Measurements from ENCODE around the gene TGFBR2.

TGFBR2 gene

DNA sequence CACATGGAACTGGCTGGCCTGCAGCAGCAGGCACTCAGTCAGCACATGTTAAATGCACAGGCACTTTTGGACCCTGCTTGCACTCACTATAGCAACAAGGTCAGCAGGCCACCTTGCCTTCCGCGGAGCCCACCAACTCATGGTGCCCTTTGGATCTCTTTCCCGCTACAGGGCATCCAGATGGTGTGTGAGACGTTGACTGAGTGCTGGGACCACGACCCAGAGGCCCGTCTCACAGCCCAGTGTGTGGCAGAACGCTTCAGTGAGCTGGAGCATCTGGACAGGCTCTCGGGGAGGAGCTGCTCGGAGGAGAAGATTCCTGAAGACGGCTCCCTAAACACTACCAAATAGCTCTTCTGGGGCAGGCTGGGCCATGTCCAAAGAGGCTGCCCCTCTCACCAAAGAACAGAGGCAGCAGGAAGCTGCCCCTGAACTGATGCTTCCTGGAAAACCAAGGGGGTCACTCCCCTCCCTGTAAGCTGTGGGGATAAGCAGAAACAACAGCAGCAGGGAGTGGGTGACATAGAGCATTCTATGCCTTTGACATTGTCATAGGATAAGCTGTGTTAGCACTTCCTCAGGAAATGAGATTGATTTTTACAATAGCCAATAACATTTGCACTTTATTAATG is 85.0 kb downstream of the TGFBR2 start:
- H4K20me1 ChIP-seq (ENCODE audit: low read depth, low read length) = no peaks in the 10 kb centered on the region
- H3K27ac ChIP-seq (ENCODE audit: low read depth, low read length) = no peak overlapping the region
- TF ChIP-seq, protein P1, sequence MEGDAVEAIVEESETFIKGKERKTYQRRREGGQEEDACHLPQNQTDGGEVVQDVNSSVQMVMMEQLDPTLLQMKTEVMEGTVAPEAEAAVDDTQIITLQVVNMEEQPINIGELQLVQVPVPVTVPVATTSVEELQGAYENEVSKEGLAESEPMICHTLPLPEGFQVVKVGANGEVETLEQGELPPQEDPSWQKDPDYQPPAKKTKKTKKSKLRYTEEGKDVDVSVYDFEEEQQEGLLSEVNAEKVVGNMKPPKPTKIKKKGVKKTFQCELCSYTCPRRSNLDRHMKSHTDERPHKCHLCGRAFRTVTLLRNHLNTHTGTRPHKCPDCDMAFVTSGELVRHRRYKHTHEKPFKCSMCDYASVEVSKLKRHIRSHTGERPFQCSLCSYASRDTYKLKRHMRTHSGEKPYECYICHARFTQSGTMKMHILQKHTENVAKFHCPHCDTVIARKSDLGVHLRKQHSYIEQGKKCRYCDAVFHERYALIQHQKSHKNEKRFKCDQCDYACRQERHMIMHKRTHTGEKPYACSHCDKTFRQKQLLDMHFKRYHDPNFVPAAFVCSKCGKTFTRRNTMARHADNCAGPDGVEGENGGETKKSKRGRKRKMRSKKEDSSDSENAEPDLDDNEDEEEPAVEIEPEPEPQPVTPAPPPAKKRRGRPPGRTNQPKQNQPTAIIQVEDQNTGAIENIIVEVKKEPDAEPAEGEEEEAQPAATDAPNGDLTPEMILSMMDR (IDR thresholded peaks at IDR 0.05; ENCODE audit: insufficient read depth, low read length, poor library complexity, severe bottlenecking) = no peak
- TF ChIP-seq EZH2phosphoT487 (conservative IDR thresholded peaks at IDR 0.05; ENCODE audit: low read length) = no peak

DNA sequence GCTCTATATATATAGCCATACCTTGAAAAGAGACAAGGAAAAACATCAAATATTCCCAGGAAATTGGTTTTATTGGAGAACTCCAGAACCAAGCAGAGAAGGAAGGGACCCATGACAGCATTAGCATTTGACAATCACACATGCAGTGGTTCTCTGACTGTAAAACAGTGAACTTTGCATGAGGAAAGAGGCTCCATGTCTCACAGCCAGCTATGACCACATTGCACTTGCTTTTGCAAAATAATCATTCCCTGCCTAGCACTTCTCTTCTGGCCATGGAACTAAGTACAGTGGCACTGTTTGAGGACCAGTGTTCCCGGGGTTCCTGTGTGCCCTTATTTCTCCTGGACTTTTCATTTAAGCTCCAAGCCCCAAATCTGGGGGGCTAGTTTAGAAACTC is 85.5 kb downstream of the TGFBR2 start:
- Histone ChIP-seq H3K79me2 (ENCODE audit: insufficient read depth, low read length) (no peaks in the 10 kb centered on the region), H3K27me3 (ENCODE audit: low read length) (no peaks in the 10 kb centered on the region), H3K4me2 (ENCODE audit: low read depth, low read length, poor library complexity, severe bottlenecking) (no peak overlapping the region), H3F3A (ENCODE audit: insufficient read depth) (no peaks in the 10 kb centered on the region; the same call in 1 of the 2 replicates), H3K27ac (ENCODE audit: low read depth, low read length) (no peak overlapping the region), H3K4me3 (ENCODE audit: insufficient read depth, low read length, poor library complexity, severe bottlenecking) (no peak overlapping the region), H3K36me3 (ENCODE audit: low read length) (peaks cover 12% of the 10 kb centered on the region; the same call in 1 of the 2 replicates), H4K20me1 (ENCODE audit: low read depth, low read length) (no peaks in the 10 kb centered on the region), H2AFZ (ENCODE audit: low read depth, low read length, severe bottlenecking) (no peak overlapping the region), H3K9me2 (replicated peaks; ENCODE audit: insufficient read depth, low read length) (no peaks in the 10 kb centered on the region), H3K9me3 (ENCODE audit: insufficient read depth, low read length) (no peaks in the 10 kb centered on the region), H3K9ac (ENCODE audit: low read length) (no peak overlapping the region)
- TF ChIP-seq, protein P1 (IDR thresholded peaks at IDR 0.05; ENCODE audit: insufficient read depth, low read length, poor library complexity, severe bottlenecking) = no peak
- no peak for TF ChIP-seq EZH2phosphoT487 (conservative IDR thresholded peaks at IDR 0.05; ENCODE audit: low read length)

More for the DNA sequence above, 85.0 kb downstream of the TGFBR2 start:
- Histone ChIP-seq H3K27me3 (ENCODE audit: low read length) (no peaks in the 10 kb centered on the region), H3K9me2 (replicated peaks; ENCODE audit: insufficient read depth, low read length) (no peaks in the 10 kb centered on the region), H2AFZ (ENCODE audit: low read depth, low read length, severe bottlenecking) (no peak overlapping the region), H3K79me2 (ENCODE audit: insufficient read depth, low read length) (no peaks in the 10 kb centered on the region), H3K4me3 (ENCODE audit: insufficient read depth, low read length, poor library complexity, severe bottlenecking) (no peak overlapping the region), H3K36me3 (ENCODE audit: low read length) (peaks cover 12% of the 10 kb centered on the region; the same call in 1 of the 2 replicates), H3F3A (ENCODE audit: insufficient read depth) (no peaks in the 10 kb centered on the region; the same call in 1 of the 2 replicates), H3K9ac (ENCODE audit: low read length) (no peak overlapping the region), H3K4me2 (ENCODE audit: low read depth, low read length, poor library complexity, severe bottlenecking) (no peak overlapping the region), H3K9me3 (ENCODE audit: insufficient read depth, low read length) (no peaks in the 10 kb centered on the region)

DNA sequence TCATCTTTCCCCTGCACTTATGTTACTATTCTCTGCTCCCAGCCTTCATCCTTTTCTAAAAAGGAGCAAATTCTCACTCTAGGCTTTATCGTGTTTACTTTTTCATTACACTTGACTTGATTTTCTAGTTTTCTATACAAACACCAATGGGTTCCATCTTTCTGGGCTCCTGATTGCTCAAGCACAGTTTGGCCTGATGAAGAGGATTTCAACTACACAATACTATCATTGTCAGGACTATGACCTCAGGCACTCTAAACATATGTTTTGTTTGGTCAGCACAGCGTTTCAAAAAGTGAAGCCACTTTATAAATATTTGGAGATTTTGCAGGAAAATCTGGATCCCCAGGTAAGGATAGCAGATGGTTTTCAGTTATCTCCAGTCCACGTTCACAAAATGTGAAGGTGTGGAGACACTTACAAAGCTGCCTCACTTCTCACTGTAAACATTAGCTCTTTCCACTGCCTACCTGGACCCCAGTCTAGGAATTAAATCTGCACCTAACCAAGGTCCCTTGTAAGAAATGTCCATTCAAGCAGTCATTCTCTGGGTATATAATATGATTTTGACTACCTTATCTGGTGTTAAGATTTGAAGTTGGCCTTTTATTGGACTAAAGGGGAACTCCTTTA is 86.2 kb downstream of the TGFBR2 start:
- no peak overlapping the region for H3K4me2 ChIP-seq (ENCODE audit: low read depth, low read length, poor library complexity, severe bottlenecking)
- no peak overlapping the region for H3K4me3 ChIP-seq (ENCODE audit: insufficient read depth, low read length, poor library complexity, severe bottlenecking)
- H3K27ac ChIP-seq (ENCODE audit: low read depth, low read length) = peak overlapping the region; percentile 31; the same call in 1 of the 2 replicates

More for the DNA sequence above, 86.2 kb downstream of the TGFBR2 start:
- no peaks in the 10 kb centered on the region for H3K9me3 ChIP-seq (ENCODE audit: insufficient read depth, low read length)
- H3K9ac ChIP-seq (ENCODE audit: low read length) = no peak overlapping the region
- no peaks in the 10 kb centered on the region for H3K79me2 ChIP-seq (ENCODE audit: insufficient read depth, low read length)
- no peaks in the 10 kb centered on the region for H3K27me3 ChIP-seq (ENCODE audit: low read length)
- no peaks in the 10 kb centered on the region for H4K20me1 ChIP-seq (ENCODE audit: low read depth, low read length)
- H3K9me2 ChIP-seq (replicated peaks; ENCODE audit: insufficient read depth, low read length) = no peaks in the 10 kb centered on the region
- TF ChIP-seq, protein P1 (IDR thresholded peaks at IDR 0.05; ENCODE audit: insufficient read depth, low read length, poor library complexity, severe bottlenecking) = no peak
- TF ChIP-seq EZH2phosphoT487 (conservative IDR thresholded peaks at IDR 0.05; ENCODE audit: low read length) = no peak
- H2AFZ ChIP-seq (ENCODE audit: low read depth, low read length, severe bottlenecking) = no peak overlapping the region
- peaks cover 12% of the 10 kb centered on the region; the same call in 1 of the 2 replicates for H3K36me3 ChIP-seq (ENCODE audit: low read length)
- H3F3A ChIP-seq (ENCODE audit: insufficient read depth) = no peaks in the 10 kb centered on the region; the same call in 1 of the 2 replicates

Measured in SU-DHL-6 (cell line).